HG02852 (cell line): ENCODE results near the gene THOP1.

Experiments
- ATAC-seq: cut with Tn5 transposase; IDR thresholded peaks from one replicate; pipeline ENCODE4 v1.9.1; 2021; ENCODE audit warnings: mild to moderate bottlenecking, moderate library complexity; ENCODE audit not compliant: unreplicated experiment

The THOP1 gene

DNA sequence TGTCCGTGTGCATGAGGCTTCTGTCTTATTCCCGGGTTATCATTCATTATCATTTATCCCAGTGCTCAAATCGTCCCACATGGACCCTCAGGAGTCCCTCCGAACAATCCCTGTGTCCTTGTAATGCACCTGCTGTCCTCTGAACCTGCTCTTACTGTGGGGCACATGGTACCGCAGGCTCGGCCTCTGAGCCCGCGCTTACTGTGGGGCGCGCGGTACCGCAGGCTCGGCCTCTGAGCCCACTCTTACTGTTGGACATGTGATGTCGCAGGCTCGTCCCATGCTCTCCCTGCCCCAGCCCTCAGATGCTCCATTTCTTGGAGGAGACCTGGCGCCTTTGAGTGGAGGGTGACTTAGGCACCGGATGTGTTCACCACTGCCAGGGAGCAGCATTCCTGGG is 17.5 kb downstream of the THOP1 start:
- ATAC-seq, result no peak

DNA sequence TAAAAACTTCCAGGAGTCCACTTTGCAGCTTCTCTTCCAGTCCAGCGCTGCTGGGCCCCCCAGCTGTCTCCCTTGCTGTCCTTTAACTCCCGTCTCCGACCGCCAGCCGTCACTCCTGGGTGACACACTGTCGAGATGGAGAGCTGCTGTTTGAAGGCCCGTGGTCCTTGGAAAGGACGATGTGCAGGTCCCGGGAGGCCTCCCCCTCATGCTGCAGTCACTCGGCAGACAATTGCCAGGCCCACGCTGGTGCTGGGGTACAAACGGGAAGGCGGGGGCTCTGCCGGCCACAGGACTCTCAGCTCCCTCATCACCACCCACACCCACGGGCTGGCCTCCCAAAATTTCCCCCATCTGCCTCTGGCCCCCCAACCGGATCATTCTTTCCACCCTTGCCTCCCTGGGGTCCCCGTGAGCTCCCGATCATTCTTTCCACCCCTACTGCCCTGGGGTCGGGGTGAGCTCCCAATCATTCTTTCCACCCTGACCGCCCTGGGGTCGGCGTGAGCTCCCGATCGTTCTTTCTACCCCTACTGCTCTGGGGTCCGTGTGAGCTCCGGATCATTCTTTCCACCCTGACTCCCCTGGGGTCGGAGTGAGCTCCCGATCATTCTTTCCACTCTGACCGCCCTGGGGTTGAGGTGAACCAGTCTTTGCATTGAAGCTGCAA is 18.3 kb downstream of the THOP1 start:
- ATAC-seq, result no peak

DNA sequence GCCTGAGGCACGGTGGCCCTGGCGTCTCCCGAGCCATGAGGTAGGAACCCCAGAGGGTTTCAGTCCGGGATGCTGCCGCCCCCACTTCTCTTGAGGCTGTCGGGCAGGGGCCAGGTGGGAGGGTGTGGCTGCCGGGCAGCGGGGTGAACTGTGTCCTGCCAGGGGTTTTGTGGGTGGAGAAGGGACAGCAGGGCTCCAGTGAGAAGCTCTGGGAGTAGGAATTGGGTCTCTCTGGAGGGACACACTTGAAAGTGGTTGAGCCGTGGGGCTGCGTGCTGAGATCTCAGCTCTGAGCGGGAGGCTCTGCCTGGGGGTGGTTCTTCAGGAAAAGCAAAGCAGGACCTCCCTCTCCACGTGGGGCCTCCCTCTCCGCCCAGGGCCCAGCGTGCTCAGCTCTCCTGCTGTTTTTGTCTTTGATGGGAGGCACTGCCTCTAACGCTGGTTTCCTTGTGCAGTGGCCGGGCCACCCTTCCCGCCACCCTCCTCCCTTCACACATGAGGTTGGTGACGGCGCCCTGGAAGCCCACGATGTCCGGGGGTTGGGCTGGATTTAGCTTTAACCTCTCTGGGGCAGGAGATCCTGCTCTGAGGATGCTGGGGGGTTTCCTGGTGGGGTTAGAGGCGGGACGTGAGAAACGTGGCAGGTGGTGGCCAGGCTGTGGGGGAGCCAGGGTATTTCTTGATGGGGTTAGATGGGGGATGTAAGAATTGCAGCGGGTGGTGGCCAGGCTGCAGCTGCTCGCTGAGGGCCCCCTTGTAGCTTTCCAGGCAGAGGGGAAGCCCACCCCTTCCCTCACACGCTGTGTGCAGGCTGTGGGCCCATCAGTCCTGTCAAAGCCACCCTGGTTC is 19.1 kb downstream of the THOP1 start:
- ATAC-seq, result no peak

DNA sequence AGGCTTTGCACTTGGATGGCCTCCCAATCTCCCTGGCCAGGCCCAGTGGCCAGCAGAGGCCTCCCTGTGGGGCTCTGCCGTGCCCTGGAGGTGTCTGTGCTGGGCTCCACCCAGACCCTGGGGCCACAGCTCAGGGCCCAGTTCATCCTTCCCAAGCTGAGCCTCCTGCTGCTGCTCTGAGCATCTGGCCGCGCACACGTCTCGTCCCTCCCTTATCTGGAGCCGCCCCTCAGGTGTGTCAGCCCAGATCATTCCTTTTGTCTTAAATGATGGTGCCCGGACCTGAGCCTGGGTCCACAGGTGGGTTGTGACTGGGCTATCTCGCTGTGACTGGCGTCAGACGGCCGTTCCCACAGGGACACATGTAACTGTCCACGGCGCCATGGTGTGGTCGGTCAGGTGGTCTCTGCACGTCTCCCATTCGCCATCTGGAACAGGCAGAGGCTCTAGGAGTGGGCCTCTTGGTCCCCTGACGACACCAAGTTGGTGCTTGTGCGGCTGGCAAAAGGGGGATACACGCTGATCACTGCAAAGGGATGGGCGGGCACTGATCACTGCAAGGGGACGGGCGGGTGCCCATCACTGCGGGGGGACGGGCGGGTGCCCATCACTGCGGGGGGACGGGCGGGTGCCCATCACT is 20.1 kb downstream of the THOP1 start:
- no peak for ATAC-seq

DNA sequence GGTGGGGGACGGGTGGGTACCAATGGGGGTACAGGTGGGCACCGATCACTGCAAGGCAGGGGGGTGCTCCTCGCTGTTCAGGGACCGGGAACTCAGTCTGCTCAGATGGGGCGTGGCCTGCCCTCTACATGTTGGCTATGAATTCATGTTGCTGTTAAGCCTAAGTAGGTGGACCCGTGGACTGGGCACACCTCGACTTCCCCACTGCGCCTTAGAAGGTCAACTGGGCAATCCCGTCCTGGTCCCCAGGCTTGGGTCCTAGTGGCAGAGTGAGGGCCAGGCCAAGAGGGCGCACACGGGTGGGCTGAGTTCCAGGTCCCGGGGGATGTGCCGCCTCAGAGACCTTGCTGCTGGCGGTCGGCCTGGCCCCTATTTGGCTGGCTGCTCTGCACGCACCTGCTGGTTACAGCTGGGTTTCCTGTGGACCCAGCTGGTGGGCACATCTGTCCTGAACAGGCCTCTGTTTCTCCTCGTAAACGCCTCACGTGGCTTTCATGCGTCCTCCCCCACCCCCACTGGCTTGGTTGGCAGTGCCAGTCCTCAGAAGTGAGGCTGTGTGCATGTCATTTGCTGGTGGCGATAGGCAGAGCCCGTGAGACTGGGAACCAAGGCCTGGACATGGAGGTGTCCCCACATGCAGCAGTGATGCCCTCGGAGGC is 20.8 kb downstream of the THOP1 start:
- no peak for ATAC-seq

DNA sequence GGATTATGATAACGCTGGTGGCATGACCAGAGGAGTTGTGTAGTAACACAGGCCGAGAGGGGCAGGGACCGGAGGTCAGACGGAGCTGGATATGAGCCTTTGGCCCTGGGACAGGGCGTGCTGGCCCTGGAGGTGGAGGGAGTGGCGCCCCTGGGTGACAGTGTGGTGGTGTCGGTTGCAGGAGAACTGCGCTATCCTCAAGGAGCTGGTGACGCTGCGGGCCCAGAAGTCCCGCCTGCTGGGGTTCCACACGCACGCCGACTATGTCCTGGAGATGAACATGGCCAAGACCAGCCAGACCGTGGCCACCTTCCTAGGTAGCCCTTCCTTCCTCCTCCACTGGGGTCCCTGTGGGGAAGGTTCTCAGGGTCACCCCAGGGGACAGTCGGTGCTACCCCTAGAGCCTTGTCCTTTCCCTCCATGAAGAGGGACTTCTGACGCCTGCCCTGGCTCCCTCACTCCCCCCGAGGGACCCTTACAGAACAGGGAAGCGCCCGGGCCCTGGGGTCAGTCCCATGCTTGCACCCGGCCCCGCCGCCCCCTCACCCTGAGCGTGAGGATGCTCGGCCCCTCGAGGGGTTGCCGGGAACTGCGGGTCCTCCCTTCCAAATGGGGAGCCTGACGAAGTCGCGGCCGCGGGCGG is 21.6 kb downstream of the THOP1 start:
- ATAC-seq, result no peak

DNA sequence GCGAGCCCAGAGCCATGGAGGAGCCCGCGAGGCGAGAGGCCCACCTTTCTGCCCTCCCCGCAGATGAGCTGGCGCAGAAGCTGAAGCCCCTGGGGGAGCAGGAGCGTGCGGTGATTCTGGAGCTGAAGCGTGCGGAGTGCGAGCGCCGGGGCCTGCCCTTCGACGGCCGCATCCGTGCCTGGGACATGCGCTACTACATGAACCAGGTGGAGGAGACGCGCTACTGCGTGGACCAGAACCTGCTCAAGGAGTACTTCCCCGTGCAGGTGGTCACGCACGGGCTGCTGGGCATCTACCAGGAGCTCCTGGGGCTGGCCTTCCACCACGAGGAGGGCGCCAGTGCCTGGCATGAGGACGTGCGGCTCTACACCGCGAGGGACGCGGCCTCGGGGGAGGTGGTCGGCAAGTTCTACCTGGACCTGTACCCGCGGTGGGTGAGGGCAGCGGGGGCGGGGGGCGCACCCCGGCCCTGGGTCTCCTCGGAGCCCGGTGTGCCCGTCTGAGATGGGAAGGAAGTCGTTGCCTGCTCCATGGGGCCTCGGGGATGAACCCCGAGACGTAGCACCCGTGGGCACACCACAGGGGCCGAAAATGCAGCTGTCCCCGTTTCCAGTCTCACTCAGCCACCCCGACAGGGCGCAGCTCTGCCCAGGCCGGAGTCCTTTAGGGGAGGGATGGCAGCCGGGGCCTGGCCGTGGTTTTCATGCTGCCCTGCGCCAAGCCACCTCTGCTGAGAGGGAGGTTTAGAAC is 22.3 kb downstream of the THOP1 start:
- ATAC-seq, result no peak

DNA sequence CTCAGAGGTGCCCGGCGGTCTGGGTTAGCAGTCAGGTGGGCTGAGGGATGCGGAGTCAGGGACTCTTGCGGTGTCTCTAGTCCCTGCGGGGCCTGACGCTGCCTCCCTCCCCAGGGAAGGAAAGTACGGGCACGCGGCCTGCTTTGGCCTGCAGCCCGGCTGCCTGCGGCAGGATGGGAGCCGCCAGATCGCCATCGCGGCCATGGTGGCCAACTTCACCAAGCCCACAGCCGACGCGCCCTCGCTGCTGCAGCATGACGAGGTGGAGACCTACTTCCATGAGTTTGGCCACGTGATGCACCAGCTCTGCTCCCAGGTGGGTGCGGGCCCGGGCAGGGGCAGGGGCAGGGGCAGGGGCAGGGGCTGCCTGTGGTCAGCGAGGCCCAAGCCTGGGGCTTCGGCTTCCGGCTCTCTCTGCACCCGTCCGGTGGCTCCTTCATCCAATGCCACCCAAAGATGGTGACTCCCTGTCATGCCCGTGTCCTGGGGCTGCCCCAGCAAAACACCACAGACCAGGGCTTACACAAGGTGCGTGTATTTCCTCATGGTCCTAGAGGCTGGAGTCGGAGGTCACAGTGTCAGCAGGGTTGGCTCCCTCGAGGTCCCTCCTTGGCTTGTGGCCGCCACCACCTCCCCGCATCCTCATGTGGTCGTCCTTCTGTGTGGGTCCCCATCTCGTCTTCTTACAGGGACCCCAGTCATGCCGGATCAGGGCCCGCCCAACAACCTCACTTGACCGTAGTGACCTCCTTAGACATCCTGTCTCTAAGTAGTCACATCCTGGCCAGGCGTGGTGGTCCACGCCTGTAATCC is 23.0 kb downstream of the THOP1 start:
- no peak for ATAC-seq

DNA sequence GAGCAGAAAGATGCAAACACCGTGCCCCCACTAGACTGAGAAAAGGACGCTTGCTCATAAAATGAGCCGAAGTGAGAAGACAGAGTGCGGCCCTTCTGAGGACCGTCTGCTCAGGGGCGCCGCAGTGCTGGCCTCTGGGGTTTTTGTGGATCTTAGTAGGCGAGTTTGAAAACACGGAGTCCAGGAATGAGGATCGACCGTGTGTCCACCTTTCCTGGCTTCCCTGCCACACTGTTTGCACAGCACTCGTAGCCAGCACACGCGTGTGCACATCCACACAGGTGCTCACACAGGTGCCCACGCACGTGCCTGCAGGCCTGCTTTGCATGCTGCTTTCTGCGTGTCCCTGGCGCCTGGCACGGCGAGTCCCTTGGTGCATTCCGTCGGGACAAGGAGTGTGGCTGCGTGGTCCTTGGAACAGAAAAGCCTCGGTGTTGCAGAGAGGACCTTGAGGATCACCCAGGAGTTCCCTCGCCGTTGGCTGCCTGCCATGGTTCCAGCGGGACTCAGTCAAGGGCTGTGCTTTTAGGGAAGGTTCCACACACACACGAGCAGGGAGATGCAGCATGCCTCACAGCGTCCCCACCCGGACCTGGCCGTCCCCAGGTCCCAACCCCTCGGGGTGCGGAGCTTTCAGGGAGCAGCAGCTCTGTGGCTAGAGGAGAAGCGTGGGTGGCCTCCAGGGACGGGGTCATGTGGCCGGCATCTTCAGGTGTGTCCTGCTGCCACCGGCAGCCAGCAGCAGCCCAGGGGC is 24.3 kb downstream of the THOP1 start:
- no peak for ATAC-seq

DNA sequence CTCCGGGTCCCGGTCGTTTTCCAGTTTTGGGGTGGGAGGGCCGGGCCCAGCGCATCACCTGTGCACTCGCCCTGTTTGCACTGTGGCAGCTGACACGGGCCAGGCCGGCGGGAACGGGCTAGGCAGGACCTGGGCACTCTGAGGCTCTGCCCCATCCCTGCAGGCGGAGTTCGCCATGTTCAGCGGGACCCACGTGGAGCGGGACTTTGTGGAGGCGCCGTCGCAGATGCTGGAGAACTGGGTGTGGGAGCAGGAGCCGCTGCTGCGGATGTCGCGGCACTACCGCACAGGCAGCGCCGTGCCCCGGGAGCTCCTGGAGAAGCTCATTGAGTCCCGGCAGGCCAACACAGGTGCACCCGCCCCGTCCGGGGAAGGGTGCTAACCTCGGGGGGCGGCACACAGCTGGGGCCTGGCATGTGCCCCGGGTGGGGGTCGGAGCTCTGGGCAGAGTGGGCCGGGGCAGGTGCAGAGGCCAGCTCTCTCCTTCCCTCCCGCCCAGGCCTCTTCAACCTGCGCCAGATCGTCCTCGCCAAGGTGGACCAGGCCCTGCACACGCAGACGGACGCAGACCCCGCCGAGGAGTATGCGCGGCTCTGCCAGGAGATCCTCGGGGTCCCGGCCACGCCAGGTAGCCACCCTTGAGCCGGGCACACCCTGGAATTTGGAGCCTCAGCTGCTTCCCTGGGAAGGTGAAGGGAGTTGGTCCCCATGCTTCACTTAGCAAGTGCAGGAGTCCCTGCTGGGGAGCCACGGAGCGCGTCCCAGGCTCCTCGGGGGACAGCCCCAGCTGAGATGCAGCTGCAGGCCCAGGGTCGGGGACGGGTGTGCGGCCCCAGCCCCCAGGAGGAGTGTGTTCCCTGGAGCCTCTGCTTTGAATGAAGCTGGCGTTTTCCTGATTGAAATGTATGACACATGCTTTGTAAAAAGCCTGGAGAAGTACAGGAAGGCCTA is 25.1 kb downstream of the THOP1 start:
- no peak for ATAC-seq

DNA sequence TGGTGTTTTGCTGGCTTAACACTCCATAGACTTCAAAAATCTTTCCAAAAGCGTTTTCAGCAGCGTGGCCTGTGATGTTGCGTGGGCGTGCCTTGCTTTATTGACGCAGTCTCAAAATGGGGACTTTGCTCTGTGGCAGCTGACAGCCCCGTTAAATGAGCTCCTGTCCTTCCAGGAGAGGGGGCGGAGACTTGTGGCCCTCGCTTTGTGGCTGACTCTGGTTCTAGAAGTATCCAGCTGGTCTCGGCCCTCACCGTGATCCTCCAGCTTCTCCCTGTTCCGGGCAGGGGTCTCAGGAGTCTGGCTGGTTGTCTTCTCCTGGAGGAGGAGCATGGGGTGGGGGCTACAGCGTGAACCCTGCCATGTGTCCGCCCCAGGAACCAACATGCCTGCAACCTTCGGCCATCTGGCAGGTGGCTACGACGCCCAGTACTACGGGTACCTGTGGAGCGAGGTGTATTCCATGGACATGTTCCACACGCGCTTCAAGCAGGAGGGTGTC is 26.0 kb downstream of the THOP1 start:
- no peak for ATAC-seq

DNA sequence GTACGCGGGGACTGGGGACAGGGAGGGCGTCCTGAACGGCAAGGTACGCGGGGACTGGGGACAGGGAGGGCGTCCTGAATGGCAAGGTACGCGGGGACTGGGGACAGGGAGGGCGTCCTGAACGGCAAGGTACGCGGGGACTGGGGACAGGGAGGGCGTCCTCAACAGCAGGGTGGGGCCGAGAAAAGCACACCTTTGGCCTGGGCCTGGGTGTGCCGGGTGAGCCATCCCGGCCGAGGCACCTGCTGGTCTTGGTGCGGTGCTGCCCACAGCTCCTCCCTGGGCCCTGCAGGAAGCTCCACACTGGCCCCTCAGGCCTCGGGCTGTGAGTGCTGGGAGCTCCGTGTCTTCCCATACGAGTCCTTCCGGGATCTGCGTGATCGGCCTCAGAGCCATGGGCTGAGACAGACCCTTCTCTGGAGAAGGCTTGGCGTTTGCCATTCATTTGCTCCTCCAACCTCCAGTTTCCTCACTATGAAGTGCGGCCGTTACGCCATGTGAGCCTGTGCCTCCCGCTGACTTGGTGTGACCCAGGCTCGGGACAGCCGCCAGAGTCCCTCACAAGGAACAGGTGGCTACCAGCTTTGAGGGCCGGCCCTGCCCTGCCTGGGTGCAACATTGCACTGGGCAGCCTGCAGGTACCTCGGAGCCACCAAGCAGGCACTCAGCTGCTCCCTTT is 26.6 kb downstream of the THOP1 start:
- ATAC-seq, result no peak

DNA sequence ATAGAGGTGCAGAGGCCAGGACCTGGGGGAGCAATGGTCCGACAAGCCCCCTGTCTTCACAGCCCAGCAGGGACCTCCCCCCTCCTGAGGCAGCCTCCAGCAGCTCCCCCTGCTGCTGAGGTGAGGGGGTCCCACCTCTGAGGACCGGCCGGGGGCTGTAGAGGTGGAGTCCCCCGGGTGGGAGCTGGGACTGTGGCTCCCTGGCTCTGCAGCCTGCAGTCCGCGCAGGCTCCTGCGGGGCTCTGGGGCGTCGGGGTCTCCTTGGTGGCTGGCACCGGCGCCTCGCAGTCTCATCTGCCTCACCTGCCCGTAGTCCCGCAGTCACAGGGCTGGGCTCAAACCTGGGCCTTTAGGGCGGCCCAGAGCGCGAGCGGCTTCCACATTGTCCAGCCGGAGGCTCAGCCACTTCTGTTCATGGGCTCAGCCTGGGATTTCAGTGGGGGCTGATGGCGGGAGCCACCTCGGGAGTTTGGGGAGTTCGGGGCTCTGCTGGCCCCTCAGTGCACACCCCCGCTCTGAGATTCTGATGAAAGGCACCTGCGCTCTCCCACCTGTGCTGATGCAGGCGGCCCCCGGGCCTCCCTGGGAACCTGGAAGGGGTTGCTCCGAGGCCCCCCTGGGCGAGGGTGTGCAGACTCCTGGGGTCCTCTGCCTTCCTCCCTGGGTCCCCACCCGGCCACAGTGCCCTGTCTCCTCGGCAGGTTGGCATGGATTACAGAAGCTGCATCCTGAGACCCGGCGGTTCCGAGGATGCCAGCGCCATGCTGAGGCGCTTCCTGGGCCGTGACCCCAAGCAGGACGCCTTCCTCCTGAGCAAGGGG is 27.3 kb downstream of the THOP1 start:
- ATAC-seq, result no peak

DNA sequence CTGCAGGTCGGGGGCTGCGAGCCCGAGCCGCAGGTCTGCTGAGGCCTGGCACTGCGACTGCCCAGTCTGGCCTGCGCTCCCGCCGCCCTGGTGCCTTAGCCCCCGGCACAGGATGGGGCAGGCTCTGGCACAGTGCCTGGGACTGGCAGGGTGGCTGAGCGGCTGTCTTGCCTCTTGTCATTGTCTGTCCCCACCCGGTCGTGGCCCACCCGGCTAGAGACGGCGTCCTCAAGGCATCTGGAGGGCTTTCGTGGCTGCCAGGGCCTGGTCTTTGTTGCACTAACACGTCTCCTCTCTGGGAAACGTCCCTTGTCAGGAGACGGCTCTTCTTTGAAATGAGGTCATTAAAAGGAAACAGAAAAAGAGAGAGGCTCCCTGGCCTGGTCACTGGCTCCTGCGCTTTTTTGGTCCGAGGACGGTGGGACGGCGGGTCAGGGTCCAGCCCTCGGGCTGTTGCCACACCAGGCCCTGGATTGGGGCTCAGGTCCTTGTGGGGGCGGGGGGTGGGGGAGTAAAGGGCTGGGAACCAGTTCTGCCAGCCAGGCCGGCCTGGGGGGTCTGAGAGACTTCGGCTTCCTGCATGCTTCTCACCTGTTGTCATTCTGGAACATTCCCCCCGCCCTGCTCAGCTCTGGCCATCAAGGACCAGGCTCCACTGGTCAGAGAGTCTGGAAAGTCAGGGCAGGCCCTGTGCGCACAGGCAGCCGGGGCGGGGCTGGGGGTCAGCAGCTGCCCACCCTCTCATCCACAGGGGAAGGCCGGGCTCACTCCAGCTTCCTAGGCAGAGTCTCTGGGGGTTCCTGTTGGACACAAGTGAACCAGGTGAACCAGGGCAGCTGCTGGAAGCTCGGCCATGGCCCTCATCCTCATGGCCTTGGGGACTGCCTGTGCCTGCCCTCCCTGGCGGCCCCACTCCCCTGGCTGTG is 28.2 kb downstream of the THOP1 start:
- ATAC-seq, result no peak

DNA sequence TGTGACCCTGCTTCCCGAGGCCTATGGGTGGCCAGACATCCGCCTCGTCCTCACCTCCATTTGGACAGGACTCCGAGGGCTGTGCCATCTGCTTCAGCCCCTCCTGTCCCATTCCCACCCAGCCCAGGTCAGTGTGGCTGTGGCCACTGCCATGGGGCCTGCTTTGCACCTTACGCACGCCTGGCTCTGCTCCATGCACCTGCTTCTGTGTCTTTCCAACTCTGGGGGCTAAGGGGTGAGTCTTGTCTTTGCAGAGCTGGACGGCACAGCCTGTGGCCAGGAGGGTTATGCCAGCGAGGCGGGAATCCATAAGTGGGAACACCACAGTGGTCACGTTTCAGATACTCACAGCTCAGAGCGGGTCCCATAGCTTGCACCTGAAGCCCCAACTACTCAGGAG is 29.1 kb downstream of the THOP1 start:
- ATAC-seq, result no peak
